KMS-11 (cell line): ENCODE data around the gene ZNF750.

Experiments used
- H2AFZ ChIP-seq: fragments of 200-600 bp; sonication (generic); 2 replicates; pipeline ENCODE4 v1.6.1; 2016; ENCODE audit warnings: antibody characterized with exemption, mixed run types, low read depth
- H3K27ac ChIP-seq: fragments of 200-600 bp; sonication (generic); 2 replicates; pipeline ENCODE4 v1.6.1; 2016; ENCODE audit warnings: mild to moderate bottlenecking, mixed run types
- H3K27me3 ChIP-seq: fragments of 200-600 bp; sonication (generic); 2 replicates; pipeline ENCODE4 v1.6.1; 2017; ENCODE audit warnings: mild to moderate bottlenecking, low read depth, mixed run types, moderate library complexity; ENCODE audit not compliant: insufficient read depth
- H3K36me3 ChIP-seq: fragments of 200-600 bp; sonication (generic); 2 replicates; pipeline ENCODE4 v1.6.1; 2017; ENCODE audit warnings: mild to moderate bottlenecking, mixed run types; ENCODE audit not compliant: insufficient read depth
- H3K4me1 ChIP-seq: fragments of 200-600 bp; sonication (generic); 2 replicates; pipeline ENCODE4 v1.6.1; 2016; ENCODE audit warnings: mild to moderate bottlenecking, low read depth, mixed run types; ENCODE audit not compliant: poor library complexity, severe bottlenecking
- H3K4me2 ChIP-seq: fragments of 200-600 bp; sonication (generic); 2 replicates; pipeline ENCODE4 v1.7.0; 2016; ENCODE audit warnings: mild to moderate bottlenecking, mixed run types
- H3K4me3 ChIP-seq: fragments of 200-600 bp; sonication (generic); IDR thresholded peaks from 2 replicates; pipeline ENCODE4 v1.6.1; 2017; ENCODE audit warnings: low read depth, low read length, mixed read lengths; ENCODE audit not compliant: insufficient read depth
- H3K79me2 ChIP-seq: fragments of 200-600 bp; sonication (generic); 2 replicates; pipeline ENCODE4 v1.6.1; 2016; ENCODE audit warnings: low read depth, mixed run types; ENCODE audit not compliant: insufficient read depth
- H3K9ac ChIP-seq: fragments of 200-600 bp; sonication (generic); 2 replicates; pipeline ENCODE4 v1.6.1; 2016; ENCODE audit warnings: mild to moderate bottlenecking, mixed run types
- H4K20me1 ChIP-seq: fragments of 200-600 bp; sonication (generic); 2 replicates; pipeline ENCODE4 v1.6.1; 2016; ENCODE audit warnings: mild to moderate bottlenecking, mixed run types; ENCODE audit not compliant: insufficient read depth
- CTCF ChIP-seq: fragments of 200-600 bp; sonication (generic); conservative IDR thresholded peaks from 2 replicates; pipeline ENCODE4 v1.6.1; 2017; ENCODE audit warnings: low read depth, mild to moderate bottlenecking, antibody characterized with exemption, low read length, moderate library complexity, mixed read lengths

Gene ZNF750

GRCh38 chr17:82878527-82878926 is 38.7 kb upstream of the ZNF750 start:
- Histone ChIP-seq H3K4me2 (no peak overlapping the region), H4K20me1 (no peaks in the 10 kb centered on the region)

GRCh38 chr17:82876602-82877379 is 37.0 kb upstream of the ZNF750 start:
- H3K4me3 ChIP-seq, result no peak overlapping the region
- H3K79me2 ChIP-seq, result 0 out of 2 replicates have a peak, but pooled peaks cover 4% of the 10 kb centered on the region
- H3K9ac ChIP-seq, result no peak overlapping the region
- H3K27me3 ChIP-seq, result no peaks in the 10 kb centered on the region
- H3K4me2 ChIP-seq, result no peak overlapping the region
- H3K4me1 ChIP-seq, result peaks cover 6% of the 10 kb centered on the region
- no peak overlapping the region for H2AFZ ChIP-seq
- no peaks in the 10 kb centered on the region for H4K20me1 ChIP-seq
- TF ChIP-seq CTCF, result no peak
- no peak overlapping the region for H3K27ac ChIP-seq
- H3K36me3 ChIP-seq, result no peaks in the 10 kb centered on the region

More at GRCh38 chr17:82878527-82878926, 38.7 kb upstream of the ZNF750 start:
- H3K79me2 ChIP-seq, result 0 out of 2 replicates have a peak, but pooled peaks cover 4% of the 10 kb centered on the region
- H3K9ac ChIP-seq, result no peak overlapping the region
- no peak overlapping the region for H3K27ac ChIP-seq
- H3K27me3 ChIP-seq, result no peaks in the 10 kb centered on the region
- no peak overlapping the region for H3K4me3 ChIP-seq
- TF ChIP-seq CTCF, result no peak
- no peaks in the 10 kb centered on the region for H3K36me3 ChIP-seq
- H3K4me1 ChIP-seq, result peaks cover 6% of the 10 kb centered on the region
- no peak overlapping the region for H2AFZ ChIP-seq

- Histone ChIP-seq H3K27me3 (no peaks in the 10 kb centered on the region), H3K4me1 (peaks cover 6% of the 10 kb centered on the region), H4K20me1 (no peaks in the 10 kb centered on the region), H3K79me2 (no peaks in the 10 kb centered on the region), H3K36me3 (no peaks in the 10 kb centered on the region), H3K27ac (no peak overlapping the region), H3K9ac (no peak overlapping the region), H2AFZ (no peak overlapping the region), H3K4me3 (no peak overlapping the region), H3K4me2 (no peak overlapping the region)
- TF ChIP-seq CTCF, result no peak
Observed at GRCh38 chr17:82876149-82876548, 36.3 kb upstream of the ZNF750 start.

- Histone ChIP-seq H3K4me2 (no peak overlapping the region), H3K4me1 (peaks cover 6% of the 10 kb centered on the region), H3K27ac (no peak overlapping the region), H3K4me3 (no peak overlapping the region), H3K79me2 (no peaks in the 10 kb centered on the region), H3K36me3 (no peaks in the 10 kb centered on the region), H3K27me3 (no peaks in the 10 kb centered on the region), H2AFZ (no peak overlapping the region), H3K9ac (no peak overlapping the region), H4K20me1 (no peaks in the 10 kb centered on the region)
- TF ChIP-seq CTCF, result no peak
Observed at GRCh38 chr17:82875407-82875856, 35.6 kb upstream of the ZNF750 start.
